ENCODE measurements around the gene ADGRB3.

DNA sequence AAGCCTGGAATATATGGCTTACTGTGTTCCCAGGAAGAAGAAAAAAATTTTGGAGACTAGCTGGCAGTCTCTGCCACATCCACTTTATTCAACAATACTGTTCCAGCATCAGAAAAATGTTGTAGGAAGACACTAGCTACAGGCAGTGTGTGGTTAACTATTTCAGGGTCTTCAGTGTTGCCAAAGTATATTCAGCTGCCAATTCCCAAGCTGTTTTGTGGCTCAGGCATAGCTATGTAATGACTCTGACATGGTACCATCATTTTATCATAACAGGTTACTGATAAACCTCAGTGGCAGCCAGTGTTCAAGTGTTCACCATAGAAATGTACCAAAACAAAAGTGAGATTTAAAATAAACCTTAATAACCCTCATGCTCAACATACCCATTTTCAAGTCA lies 503.1 kb downstream of the ADGRB3 start:
- TF ChIP-seq, protein P1, sequence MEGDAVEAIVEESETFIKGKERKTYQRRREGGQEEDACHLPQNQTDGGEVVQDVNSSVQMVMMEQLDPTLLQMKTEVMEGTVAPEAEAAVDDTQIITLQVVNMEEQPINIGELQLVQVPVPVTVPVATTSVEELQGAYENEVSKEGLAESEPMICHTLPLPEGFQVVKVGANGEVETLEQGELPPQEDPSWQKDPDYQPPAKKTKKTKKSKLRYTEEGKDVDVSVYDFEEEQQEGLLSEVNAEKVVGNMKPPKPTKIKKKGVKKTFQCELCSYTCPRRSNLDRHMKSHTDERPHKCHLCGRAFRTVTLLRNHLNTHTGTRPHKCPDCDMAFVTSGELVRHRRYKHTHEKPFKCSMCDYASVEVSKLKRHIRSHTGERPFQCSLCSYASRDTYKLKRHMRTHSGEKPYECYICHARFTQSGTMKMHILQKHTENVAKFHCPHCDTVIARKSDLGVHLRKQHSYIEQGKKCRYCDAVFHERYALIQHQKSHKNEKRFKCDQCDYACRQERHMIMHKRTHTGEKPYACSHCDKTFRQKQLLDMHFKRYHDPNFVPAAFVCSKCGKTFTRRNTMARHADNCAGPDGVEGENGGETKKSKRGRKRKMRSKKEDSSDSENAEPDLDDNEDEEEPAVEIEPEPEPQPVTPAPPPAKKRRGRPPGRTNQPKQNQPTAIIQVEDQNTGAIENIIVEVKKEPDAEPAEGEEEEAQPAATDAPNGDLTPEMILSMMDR (IDR thresholded peaks at IDR 0.05): no peak
- no peak for TF ChIP-seq EZH2 (IDR thresholded peaks at IDR 0.05)
- TF ChIP-seq EZH2phosphoT487 (IDR thresholded peaks at IDR 0.05): no peak

Data from neural progenitor cell (in vitro differentiated cells).